Choroid plexus epithelial cell (primary cell): ENCODE measurements around the gene PI4KA.
"Not testable (repeated sequence)": the region's sequence is repeated elsewhere in the genome, so short reads cannot be mapped to it uniquely, and the experiment has no call there.

Experiments
- DNase-seq: peaks from one replicate; pipeline ENCODE4 v3.0.0-alpha.2; 2010; ENCODE audit warnings: low read depth
- H3K4me3 ChIP-seq: 2 replicates; pipeline ENCODE4 v1.5.1; 2011; ENCODE audit warnings: low read depth, mild to moderate bottlenecking, control low read depth, low read length, moderate library complexity
- TF ChIP-seq, protein P1 (sequence below): conservative IDR thresholded peaks from 2 replicates; pipeline ENCODE4 v1.5.1; 2011; ENCODE audit warnings: low read depth, mild to moderate bottlenecking, control low read depth, inconsistent platforms, low read length, moderate library complexity

Gene PI4KA

GRCh38 chr22:20727118-20728015, 131.2 kb downstream of the PI4KA start:
- TF ChIP-seq, protein P1, sequence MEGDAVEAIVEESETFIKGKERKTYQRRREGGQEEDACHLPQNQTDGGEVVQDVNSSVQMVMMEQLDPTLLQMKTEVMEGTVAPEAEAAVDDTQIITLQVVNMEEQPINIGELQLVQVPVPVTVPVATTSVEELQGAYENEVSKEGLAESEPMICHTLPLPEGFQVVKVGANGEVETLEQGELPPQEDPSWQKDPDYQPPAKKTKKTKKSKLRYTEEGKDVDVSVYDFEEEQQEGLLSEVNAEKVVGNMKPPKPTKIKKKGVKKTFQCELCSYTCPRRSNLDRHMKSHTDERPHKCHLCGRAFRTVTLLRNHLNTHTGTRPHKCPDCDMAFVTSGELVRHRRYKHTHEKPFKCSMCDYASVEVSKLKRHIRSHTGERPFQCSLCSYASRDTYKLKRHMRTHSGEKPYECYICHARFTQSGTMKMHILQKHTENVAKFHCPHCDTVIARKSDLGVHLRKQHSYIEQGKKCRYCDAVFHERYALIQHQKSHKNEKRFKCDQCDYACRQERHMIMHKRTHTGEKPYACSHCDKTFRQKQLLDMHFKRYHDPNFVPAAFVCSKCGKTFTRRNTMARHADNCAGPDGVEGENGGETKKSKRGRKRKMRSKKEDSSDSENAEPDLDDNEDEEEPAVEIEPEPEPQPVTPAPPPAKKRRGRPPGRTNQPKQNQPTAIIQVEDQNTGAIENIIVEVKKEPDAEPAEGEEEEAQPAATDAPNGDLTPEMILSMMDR, result no peak
- H3K4me3 ChIP-seq, result no peak overlapping the region
- DNase-seq, result no peak

GRCh38 chr22:20725987-20726558, 132.5 kb downstream of the PI4KA start:
- no peak for DNase-seq
- TF ChIP-seq, protein P1, result no peak
- no peak overlapping the region for H3K4me3 ChIP-seq

DNA sequence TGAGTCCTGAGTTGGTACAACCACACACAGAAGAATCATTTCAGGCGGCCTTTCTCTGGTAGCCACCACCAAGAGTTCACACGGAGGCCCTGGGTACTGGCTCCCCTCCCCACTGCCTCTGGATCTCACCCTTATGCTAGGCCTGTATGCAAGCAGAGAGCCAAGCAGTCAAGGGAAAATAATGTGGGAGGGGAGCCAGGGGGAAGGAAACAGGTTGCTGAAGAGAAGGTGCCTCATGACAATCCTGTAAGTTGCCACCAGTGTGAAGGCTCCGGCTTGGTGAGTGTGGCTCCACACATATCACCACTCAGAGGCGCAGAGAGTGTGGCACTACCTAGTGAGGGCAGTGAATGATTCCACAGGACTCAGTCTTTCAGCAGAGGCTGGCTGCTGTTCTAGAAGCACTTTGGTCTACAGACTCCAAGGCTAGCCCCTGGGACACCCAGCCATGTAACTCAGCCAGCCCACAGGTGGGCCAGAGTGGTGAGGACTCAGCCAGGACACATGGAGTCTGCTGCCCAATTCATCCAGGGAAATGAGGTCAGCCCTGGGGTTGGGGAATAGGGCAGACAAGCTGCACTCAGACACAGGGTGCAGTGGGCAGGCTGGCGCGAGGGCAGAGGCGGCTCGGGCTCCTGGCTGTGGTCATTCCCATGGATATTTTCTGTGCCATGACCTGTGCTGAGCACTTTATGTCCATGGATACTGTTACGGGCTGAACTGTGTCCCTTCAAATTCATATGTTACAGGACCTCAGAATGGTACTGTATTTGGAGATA, 133.7 kb downstream of the PI4KA start:
- DNase-seq, result no peak
- H3K4me3 ChIP-seq, result no peak overlapping the region
- TF ChIP-seq, protein P1, result no peak

- TF ChIP-seq, protein P1, result no peak
- H3K4me3 ChIP-seq, result no peak overlapping the region
Observed at GRCh38 chr22:20721409-20722218, 137.0 kb downstream of the PI4KA start.

GRCh38 chr22:20720692-20721408, 137.8 kb downstream of the PI4KA start:
- no peak for DNase-seq
- H3K4me3 ChIP-seq, result no peak overlapping the region
- TF ChIP-seq, protein P1, result no peak

More at GRCh38 chr22:20721409-20722218, 137.0 kb downstream of the PI4KA start:
- DNase-seq, result no peak

DNA sequence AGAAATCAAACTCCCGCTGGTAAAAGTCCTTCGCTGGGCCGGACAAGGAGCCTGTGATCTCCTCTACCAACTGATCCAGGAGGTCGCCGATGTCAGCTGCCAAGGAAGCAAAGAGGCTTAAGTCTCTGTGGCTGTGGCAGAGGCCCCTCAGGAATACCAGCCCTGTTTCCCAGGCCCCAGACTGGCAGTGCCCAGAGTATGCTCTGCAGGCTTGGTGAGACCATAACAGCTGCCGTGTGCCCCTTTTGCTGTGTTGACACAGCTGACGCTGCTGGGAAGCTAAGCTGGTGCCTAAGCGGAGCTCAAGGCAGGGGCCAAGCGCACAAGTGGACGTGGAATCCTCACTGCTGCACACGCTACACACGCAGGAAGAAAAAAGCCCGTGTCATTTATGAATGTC, 139.9 kb downstream of the PI4KA start:
- not testable (repeated sequence) for H3K4me3 ChIP-seq, DNase-seq

GRCh38 chr22:20717981-20718380, 140.6 kb downstream of the PI4KA start:
- H3K4me3 ChIP-seq, DNase-seq: not testable (repeated sequence)

- not testable (repeated sequence) for H3K4me3 ChIP-seq
Observed at GRCh38 chr22:20717213-20717866, 141.3 kb downstream of the PI4KA start.

DNA sequence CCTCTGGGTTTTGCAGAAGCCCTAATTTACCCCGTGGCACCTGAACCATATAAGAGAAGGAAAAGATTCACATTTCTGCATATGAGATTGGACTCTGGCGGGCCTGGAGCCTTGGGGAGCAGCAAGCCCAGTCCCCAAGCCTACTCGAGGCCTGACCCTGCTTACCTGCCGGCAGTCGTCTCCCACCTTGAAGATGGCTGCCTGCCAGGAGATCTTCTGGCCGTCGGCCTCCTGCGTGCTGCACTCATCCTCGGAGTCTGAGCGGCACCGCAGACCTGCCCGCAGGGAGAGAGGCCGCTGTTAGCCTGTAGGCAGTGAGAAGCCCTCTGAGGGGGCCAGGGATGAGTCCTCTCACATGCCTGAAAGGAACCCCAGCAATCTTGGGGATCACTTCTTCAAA, 145.5 kb downstream of the PI4KA start:
- DNase-seq, H3K4me3 ChIP-seq: not testable (repeated sequence)

More at GRCh38 chr22:20717213-20717866, 141.3 kb downstream of the PI4KA start:
- DNase-seq, result not testable (repeated sequence)

- DNase-seq, H3K4me3 ChIP-seq: not testable (repeated sequence)
Observed at GRCh38 chr22:20709966-20710365, 148.6 kb downstream of the PI4KA start.
